Parathyroid adenoma (tissue), 2 donors: ENCODE results near the gene EVPL.

Source experiments
- H2AFZ ChIP-seq: fragments of 300-600 bp; sonication (generic); one replicate; pipeline ENCODE4 v1.7.0; 2017; ENCODE audit warnings: antibody characterized with exemption, mild to moderate bottlenecking
- H3K27ac ChIP-seq: fragments of 300-600 bp; sonication (generic); one replicate; pipeline ENCODE4 v1.7.0; 2017
- H3K27me3 ChIP-seq: fragments of 300-600 bp; sonication (generic); one replicate; pipeline ENCODE4 v1.7.0; 2017; ENCODE audit warnings: low read length; ENCODE audit not compliant: control insufficient read depth, insufficient read depth
- H3K36me3 ChIP-seq: fragments of 300-600 bp; sonication (generic); one replicate; pipeline ENCODE4 v1.7.0; 2017; ENCODE audit warnings: low read length; ENCODE audit not compliant: control insufficient read depth, insufficient read depth
- H3K4me1 ChIP-seq: fragments of 300-600 bp; sonication (generic); one replicate; pipeline ENCODE4 v1.7.0; 2017; ENCODE audit warnings: control low read depth
- H3K4me2 ChIP-seq: fragments of 300-600 bp; sonication (generic); one replicate; pipeline ENCODE4 v1.7.0; 2017; ENCODE audit warnings: low read length
- H3K4me3 ChIP-seq: fragments of 300-600 bp; sonication (generic); one replicate; pipeline ENCODE4 v1.7.0; 2017; ENCODE audit warnings: low read depth, low read length
- H3K79me2 ChIP-seq: fragments of 300-600 bp; sonication (generic); one replicate; pipeline ENCODE4 v1.7.0; 2017; ENCODE audit warnings: control low read depth
- H3K9ac ChIP-seq: fragments of 300-600 bp; sonication (generic); one replicate; pipeline ENCODE4 v1.7.0; 2017; ENCODE audit warnings: mild to moderate bottlenecking
- H3K9me3 ChIP-seq: fragments of 300-600 bp; sonication (generic); one replicate; pipeline ENCODE4 v1.7.0; 2017; ENCODE audit warnings: low read length; ENCODE audit not compliant: control insufficient read depth
- CTCF ChIP-seq: fragments of 300-600 bp; sonication (generic); IDR thresholded peaks from one replicate; pipeline ENCODE4 v1.7.0; 2017; ENCODE audit warnings: antibody characterized with exemption, mild to moderate bottlenecking
- donor health status: primary hyperparathyroidism.

EVPL gene

GRCh38 chr17:75959839-75960511 lies 67.1 kb downstream of the EVPL start:
- Histone ChIP-seq H3K9ac (no peak overlapping the region), H3K36me3 (no peaks in the 10 kb centered on the region), H3K4me1 (no peaks in the 10 kb centered on the region), H2AFZ (no peak overlapping the region), H3K9me3 (no peaks in the 10 kb centered on the region), H3K4me3 (no peak overlapping the region), H3K79me2 (peaks cover 31% of the 10 kb centered on the region), H3K4me2 (no peak overlapping the region), H3K27me3 (no peaks in the 10 kb centered on the region), H3K27ac (no peak overlapping the region)
- no peak for TF ChIP-seq CTCF

- no peak overlapping the region for H3K4me2 ChIP-seq
- no peaks in the 10 kb centered on the region for H3K4me1 ChIP-seq
- no peak overlapping the region for H2AFZ ChIP-seq
- peaks cover 28% of the 10 kb centered on the region for H3K79me2 ChIP-seq
- no peaks in the 10 kb centered on the region for H3K36me3 ChIP-seq
- H3K27ac ChIP-seq, result no peak overlapping the region
- H3K9me3 ChIP-seq, result no peaks in the 10 kb centered on the region
- no peak overlapping the region for H3K4me3 ChIP-seq
- no peak overlapping the region for H3K9ac ChIP-seq
- no peaks in the 10 kb centered on the region for H3K27me3 ChIP-seq
- no peak for TF ChIP-seq CTCF
Measured at GRCh38 chr17:75959051-75959838, 67.9 kb downstream of the EVPL start.
